Skin of body (tissue), 2 donors: ENCODE results near the gene RBMS1. TPM values are rescaled to one million over a fixed set of nuclear protein-coding genes. Genes with fewer than 3 reads are reported as not detected.
"Not testable (repeated sequence)": the region's sequence is repeated elsewhere in the genome, so short reads cannot be mapped to it uniquely, and the experiment has no call there.

Experiments
- DNase-seq: peaks from one replicate; lab custom pipeline; 2025; lab: John Stamatoyannopoulos, UW
- total RNA-seq: library from RNA; depleted of rRNA; stranded (reverse); fragments of >200 nt; gene quantifications from one replicate; pipeline ENCODE4 v1.2.3, GENCODE V29; 2014

Gene RBMS1
- total RNA-seq, 1 donor from 2014 or later: 112 TPM

DNA sequence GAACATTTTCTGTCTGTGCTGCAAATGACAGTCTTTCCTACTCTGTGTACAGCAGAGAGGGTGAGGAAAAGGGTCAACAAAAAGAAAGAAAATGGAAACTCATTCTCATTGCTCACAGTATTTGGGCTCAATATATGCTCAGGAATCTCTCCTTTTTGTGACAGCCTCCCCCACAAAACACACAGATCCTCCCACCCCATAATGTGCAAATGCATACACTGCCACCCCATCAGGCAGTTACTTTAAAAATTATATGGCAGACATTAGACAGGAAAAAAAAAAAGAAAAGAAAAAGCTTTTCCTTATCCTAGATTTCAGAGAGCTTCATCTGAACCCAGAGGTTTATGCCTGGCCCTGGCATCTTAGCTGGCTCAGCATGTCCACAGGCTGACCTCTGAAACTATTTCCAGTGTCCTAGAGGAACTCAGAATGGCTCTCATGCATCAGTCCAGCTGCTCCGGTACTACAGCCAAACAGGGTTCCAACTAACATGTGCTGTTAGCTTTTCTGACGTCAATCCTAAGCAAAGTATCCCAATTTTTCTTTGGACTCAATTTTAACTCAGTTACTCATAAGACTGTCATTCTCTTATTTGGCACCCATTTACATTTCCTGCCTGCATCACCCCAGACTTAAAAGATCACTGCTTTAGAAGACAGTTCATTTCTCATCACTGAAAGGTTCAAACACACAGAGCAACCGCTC, 105.9 kb downstream of the RBMS1 start:
- peak; percentile 94 for DNase-seq

DNA sequence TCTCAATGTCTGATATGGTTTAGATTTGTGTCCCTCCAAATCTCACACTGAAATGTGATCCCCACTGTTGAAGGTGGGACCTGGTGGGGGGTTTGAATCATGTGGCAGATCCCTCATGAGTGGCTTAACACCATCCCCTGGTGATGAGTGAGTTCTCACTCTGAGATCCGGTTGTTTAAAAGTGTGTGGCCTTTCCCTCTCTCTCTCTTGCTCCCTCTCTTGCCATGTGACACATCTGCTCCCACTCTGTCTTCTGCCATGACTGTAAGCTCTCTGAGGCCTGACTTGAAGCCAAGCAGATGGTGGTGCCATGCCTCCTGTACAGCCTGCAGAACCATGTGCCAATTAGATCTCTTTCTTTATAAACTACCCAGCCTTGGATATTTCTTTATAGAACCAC, 108.8 kb downstream of the RBMS1 start:
- no peak for DNase-seq

DNA sequence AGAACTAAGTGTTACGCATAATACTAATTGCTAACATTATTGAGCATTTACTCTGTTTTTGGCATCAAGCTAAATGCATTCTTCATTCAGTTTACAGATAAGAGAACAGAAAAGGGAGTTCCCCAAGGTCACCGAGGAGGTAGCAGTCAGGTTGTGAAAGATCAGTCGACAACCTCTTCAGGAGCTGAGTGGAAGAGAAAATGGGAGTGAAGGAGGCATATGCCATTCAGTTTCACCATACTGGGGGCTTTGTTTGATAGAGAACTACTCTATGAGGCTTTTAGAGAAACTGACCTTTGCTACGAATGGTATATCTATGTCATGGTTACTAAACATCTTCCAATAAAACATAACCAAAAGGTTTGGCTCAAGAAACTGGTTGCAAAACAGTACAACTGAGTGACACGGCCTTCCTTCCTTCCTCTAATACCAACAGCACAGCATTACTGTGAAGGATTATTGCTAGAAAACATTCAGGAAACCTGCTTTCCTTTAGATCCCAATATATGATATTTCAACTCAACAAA, 112.1 kb downstream of the RBMS1 start:
- DNase-seq: peak; percentile 42

DNA sequence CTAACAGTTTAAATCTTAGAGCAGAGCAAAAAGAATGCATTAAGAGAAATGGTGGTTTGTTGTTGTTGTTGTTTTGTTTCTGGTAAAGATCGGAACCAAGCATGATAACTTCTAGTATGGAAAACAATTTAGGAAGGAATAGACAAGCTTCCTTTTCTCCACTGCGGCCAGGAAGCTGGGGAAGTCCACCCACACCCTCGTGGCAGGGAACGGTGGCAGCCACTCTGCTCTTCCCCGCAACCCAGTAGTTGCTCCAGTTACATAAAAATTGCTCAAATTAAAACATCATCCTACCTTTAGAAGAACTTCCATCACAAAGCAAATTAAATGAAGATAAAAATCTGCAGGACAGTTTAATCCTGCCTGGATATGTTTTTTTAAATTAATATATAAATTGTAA, 113.0 kb downstream of the RBMS1 start:
- DNase-seq: no peak

DNA sequence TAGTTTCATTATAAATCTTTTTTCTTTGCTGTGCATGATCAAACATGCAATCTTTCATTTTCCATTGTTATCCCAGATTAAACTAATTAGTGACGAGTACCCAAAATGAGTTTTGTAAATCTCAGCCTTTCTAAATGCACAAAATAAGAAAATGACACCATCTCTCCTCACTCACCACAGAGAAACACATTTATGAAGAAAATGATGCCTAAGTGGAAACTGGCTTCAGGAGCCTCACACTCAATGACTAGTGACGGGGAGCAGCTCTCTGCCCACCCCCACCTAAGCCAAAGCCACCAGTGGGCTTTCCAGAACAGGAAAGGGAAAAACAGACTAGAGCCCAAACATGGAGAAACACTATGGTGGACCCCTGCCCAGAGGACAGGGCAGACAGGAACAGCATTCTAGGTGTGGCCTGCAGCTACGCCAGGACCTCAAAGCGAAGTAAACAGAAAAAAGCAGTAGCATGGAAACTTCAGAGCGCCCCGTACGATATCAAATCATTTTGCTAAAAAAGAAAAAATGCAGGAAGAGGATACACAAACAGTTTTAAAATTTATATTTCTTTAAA, 113.5 kb downstream of the RBMS1 start:
- peak; percentile 15 for DNase-seq

DNA sequence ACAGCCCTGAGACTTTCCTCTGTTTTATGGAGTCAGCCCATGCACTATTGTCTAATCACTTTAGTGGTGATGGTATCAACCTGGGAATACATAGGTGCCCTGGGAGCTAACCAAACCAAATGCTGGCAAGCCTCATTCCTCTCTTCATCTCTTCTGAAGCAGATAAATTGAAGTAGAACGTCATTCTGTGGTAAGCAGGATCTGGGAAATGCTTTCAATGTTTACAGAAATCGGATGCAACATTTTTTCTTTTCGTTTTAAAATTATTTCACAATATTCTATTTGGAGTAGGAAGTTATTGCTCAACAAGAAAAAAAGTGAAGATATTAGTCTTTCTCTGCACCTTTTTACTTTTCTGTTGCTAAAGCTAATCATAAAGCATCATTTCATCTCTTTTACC, 114.2 kb downstream of the RBMS1 start:
- DNase-seq: peak; percentile 12

DNA sequence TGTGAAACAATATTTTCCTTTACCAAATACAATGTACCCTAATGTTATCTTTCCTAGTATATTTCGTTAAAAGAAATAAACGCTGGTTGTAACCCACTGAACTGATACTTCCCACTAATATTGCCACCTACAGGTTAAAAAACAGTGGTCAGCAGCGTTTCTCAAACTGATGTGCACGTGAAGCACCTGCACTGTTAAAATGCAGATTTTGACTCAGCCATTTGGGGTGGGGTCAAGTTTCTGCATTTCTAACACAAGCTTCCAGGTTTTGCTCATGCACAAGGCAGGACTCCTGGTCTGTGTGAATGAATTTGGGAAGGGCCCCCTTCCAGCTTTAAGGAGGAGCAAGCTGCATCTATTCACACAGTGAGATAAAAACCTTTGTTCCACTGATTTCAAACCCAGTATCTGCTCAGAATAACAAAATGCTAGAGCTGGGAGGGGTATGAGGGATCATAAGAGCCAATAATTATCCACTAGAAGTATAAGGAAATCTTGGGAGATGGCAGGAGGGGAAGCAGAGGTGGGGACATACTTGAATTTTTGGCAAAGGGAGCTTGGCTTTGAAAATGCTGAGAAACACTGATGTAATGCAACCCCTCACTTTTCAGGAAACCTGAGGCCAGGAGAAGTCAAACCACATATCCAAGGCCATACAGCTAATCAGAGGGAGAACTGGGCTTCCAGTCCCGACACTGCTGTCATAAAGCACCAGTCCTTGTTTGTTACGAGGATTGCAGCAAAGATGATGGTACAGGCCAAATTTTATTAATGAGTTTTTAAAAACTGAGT, 116.2 kb downstream of the RBMS1 start:
- DNase-seq: no peak

DNA sequence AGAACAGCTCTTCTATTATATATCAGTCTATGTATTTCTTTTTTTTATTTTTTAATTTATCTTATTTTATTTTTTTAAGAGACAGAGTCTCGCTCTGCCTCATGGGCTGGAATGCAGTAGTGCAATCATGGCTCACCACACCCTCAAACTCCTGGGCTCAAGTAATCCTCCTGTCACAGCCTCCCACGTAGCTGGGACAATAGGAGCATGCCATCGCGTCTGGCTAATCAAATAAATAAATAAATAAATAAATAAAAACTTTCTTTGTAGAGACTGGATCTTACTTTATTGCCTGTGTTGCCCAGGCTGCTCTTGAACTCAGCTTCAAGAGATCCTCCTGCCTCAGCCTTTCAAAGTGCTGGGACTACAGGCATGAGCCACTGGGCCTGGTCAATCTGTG, 117.0 kb downstream of the RBMS1 start:
- DNase-seq: no peak

DNA sequence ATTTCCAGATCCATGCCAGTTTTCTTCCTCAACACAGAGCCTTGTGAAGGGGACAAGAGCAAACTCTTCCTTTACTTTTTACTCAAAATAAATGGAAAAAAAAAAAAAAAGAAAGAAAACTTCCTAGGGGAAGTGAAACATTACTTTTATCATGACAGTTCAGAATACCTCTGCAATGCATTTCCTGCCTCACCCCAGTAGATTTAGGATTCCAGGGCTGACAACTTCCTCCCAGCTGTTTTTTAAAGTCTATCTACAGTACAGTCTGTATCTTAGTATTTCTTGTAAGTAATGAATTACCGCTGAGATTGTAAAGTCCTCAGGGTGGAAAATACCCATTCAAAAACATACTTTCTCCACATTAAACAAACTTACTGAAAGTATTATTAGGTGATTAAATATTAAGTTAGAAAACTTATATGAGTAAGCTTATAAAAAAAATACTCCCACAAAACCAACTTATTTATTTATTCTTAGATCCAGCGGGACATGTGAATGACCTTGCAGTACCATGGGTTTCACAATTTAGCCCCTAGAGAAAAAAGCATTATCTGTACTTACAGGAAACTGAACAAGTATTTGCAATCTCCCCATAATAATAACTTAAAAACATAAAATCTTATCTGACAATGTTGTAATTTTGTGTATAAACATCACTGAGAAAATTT, 117.7 kb downstream of the RBMS1 start:
- peak; percentile 57 for DNase-seq

DNA sequence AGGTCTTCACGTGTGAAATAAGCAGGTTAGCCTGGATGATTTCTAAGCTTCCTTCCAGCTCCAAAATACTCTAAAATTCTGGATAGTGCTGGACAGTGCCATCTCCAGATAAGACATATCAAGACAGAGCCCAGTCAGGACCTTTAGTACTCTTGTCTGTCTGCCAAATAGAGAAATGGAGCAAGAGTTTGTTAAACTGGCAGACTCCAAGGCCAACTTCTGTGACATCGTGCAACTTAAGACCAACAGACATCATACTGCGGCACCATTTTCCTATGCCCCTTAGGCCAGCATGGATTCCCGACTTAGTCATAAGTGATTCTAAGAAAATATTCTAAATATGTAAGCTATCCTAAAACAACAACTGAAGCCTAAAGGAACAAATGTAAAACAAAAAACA, 118.6 kb downstream of the RBMS1 start:
- no peak for DNase-seq

DNA sequence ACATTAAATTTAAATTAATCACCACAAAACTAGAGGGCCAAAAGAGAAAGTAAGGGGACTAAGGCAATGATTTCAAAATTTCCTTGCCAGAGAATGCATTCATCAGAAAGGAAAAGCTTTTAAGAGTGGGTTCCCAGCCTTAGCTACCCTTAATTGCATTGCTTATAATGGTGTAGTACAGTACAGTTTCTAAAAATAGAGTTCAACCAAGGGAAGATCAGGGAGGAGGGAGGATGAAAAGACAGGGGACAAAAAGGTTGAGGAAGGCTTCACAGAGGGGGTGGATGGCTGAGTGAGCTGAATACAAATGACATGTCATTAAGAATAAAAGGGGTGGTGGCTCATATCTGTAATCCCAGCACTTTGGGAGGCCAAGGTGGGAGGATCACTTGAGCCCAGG, 119.9 kb downstream of the RBMS1 start:
- no peak for DNase-seq

DNA sequence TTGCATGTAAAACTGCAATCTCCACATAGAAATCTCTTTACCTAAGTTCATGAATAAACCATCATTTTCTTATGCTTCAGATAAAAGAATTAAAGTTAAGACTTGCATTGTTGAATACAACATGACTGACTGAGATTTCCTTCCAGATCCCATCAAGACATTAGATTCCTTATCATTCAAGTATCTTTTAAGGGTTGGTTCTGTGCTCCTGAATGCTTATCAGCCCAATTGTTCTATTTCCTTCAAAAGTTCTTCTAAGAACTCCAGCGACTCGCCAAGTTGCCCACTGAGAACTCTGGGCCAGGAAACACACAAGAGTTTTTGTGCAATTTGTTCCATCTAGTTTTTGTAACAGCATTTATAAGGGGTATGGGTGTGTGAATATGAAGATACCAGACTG, 120.3 kb downstream of the RBMS1 start:
- no peak for DNase-seq

DNA sequence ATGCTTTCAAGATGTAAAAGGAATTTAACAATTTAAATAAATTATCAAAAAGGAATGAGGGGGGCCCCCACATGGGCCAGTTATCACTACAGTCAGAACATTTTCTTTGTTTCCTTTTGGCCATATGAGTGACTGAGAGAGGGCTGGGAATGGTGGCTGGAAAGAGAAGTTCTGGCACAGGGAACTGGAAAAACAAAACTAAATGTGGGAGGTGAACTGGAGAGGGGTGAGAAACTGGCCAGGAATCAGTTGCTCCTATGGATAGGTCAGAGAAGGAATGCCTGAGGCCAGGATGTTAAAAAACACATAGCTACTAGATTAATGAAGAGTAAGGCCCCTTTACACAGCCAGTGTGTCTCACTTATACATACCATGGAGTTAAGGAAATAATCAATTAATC, 121.0 kb downstream of the RBMS1 start:
- DNase-seq: no peak

DNA sequence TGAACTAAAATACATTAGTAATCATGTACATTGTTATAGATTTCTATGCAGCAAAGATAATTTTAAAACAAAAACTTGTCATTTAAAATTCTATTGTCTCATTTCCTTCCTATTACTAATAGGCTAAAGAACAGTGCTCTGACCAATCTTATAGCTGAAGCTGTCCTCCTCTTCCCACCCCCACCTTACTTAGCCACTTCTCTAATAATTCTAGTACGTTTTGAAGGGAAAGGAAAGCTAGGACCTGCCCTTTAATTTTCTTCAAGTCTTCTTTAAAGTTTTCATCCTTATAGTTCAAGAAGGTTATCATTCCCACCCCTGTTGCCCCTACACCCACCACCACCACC, 121.6 kb downstream of the RBMS1 start:
- DNase-seq: no peak

DNA sequence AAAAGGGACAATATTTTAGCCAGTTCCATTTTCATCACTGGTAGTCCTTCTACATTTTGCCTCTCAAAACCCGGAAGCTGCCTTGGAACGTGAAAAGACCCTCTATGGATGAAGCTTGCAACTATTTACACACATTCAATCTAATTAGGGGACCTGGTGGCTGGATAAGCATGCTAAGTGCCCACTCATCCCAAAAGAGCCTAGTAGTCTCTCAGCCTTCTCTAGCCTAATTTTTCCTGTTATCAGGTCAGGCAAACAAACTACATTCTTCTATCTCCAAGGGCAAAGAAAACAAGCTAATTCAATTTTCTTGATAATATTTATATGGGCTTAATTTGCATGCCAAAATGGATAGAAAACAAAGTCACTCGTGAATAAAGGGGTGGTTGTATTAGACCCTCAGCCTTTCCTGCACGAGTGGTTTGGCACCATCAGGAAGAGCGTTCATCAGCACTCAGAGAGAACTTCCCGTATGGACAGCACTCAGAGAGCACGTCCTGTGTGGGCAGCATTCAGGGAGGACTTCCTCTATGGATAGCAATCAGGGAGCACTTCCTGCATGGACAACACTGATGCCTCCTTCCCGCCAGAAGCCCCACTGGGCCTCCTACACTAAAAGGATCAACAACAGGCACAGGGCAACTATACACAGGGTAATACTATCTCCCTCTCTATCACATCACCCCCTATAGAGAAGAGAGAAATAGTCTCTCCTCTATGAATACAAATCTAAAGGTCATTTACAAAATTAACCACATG, 122.2 kb downstream of the RBMS1 start:
- DNase-seq: no peak

DNA sequence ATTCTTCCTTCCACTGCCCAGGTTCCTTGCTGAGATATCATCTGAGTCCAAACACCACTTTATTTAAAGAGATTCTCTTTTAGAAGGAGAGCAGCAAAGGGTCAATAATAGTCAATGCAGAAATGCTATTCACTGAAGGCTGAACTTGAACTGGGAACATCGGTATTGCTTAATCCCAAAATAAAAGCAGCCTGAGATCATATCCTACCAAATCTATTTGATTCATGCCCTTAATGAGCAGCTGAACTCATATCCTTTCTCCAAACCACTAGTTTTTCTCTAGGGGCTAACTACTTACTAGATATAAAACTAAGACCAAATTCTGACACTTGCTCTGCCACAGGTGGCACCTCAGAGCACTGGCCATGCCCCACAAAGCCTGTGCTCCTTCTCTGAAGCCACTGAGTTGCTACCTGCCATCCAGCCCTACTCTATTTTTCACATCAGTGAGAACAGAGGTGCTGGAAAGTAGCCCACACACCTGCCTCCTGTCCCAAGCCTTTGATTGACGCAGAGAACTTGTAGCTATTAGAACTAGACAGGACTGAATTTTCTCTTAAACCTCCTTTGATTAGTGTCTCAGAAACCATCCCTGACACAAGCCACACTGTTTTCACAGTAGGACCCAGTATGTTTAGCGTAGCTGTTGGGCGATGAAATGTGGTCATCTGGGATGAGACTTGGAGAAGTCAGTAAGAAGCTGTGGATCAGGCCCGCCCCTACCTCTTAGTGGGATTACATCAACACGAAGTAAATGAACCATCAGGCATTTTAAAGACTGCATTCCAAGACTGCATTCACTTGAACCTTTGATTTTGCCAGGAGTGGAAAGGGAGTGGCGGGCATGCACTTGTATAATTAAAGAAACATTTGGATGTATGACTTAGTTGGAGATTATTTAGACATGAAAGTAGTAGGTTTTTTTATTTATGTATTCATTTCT, 124.3 kb downstream of the RBMS1 start:
- no peak for DNase-seq

DNA sequence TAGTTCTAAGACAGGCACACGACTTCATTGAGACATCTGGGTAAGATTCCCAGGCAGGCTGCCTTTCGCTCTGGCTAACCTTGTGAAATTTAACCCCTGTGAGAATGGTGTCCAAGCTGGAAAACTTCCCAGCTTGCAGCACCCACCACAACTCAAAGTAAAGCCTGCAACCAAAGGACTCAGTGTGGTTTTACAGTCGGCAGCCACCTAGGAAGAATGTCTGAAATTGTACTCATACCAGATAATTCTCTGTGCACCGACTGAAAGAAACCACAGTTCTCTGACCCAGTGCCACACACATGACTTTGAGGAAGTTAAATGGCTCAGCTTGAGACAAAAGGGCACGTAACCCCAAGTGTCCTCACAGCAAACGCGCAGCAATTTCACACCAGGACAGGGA, 125.7 kb downstream of the RBMS1 start:
- DNase-seq: no peak

DNA sequence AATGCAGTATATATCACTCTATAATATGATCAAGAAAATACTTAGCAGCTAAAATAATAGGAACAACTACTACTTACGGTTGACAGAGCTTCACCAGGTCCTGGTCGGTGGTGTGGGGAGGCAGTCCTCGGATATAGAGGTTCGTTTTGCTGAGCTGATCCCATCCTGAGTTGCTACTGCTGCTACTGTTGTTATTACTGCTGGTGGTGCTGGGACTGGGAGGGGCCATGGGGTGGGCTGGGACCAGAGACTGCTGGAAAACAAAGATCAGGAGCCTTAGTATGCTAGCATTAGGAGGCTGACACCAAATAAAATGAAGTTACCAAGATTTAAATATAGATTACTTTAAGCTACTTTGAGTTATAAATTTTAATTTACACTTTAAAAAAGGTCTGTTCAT, 126.5 kb downstream of the RBMS1 start:
- DNase-seq: not testable (repeated sequence)

DNA sequence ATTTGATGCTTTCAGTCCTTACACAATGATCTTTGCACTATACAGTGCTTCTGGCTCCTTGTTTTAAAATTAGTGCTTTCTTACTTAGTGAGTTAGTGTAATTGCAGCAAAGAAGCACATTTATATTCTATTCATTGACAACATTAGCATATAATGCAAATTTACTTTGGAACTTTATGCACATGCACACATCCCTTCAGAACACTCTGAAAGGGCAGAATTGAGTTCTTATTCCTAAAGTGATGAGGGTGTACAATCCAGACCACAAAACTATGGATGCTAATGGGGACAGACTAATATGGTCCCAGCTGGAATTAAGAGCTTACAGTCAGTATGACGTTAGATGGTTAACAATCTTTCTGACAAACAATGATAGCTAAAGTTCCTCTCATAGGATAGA, 127.1 kb downstream of the RBMS1 start:
- DNase-seq: no peak

DNA sequence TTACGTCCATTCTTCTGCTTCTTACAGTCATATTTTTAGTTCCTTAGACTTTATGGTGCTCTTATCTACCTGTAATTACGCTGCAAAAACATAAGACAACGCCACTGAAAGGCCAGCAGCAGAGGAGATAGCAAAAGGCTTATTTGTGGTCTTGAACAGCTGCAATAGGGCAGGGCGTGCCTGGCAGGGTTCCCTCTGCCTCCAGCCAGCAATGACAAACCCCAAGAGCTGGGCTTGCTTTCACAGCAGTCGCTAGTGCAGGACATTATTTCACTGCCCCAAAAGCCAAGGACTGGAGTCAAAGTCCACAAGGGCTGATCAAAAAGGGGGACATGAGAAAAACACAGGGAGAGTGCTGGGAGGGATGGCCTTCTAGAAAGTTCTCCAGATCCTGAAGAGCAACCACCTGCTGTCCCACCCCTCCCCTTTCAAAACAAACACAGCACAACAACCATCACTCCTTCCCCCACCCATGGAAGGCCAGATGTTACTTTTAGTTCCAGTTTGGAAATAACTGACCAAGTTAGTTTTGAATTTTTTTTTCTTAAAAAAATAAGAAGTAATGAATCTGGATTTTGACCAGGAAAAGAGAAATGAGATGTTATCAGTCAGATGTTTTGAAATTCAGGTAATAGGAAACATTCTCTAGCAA, 127.8 kb downstream of the RBMS1 start:
- DNase-seq: no peak
